T-helper 9 cell (primary cell): ENCODE measurements around the gene MPV17L2.
"Not testable (repeated sequence)": the region's sequence is repeated elsewhere in the genome, so short reads cannot be mapped to it uniquely, and the experiment has no call there.

Experiments
- DNase-seq: peaks from one replicate; pipeline ENCODE4 v3.0.0-alpha.2; 2020

The MPV17L2 gene

DNA sequence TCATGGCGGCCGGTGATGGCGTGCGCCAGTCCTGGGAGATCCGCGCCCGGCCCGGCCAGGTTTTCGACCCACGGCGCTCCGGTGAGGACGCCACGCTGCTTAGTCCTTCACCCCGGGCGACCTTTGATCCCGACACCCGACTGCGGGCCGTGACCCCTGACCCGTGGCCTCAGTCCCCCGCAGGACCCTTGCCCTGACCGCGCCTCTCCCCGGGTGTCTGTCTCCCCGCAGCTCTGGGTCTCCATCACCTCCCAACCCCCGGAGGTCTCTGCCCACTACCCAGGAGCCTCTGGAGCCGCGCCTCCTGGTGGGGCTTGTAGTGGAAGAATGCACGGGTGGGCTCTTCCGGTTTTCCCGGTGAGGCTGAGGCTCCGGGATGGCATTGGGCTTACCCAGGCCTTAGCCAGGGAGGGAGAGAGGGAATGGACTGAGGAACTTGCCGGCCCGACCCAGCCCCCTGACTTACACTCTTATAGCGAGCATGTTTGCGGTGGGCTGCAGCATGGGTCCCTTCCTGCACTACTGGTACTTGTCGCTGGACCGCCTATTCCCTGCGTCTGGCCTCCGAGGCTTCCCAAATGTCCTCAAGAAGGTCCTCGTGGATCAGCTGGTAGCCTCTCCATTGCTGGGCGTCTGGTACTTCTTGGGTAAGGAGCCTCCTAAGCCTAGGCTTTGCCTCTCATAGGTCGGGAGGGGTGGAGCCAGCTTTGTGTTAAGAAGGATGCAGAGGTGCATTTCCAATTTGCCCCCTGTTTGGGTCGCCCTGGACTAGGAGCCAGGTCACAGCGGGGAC is 566 bp downstream of the MPV17L2 start:
- no peak for DNase-seq

DNA sequence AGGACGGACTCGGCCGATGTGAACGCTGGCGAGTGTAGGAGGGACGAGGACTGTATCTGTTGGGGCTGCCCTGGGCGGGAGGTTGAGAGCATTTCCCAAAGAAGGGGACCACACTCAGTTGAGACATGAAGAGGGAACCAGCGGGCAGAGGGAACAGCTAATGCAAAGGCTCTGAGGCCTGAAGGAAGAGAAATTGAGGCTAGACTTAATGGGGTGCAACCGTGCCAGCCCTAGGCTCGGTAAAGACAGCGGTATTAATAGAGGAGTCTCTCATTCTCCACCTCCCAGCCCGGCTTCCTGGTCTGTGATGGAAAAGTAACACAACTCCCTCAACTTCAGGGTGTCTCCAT is 1.1 kb downstream of the MPV17L2 start:
- no peak for DNase-seq

DNA sequence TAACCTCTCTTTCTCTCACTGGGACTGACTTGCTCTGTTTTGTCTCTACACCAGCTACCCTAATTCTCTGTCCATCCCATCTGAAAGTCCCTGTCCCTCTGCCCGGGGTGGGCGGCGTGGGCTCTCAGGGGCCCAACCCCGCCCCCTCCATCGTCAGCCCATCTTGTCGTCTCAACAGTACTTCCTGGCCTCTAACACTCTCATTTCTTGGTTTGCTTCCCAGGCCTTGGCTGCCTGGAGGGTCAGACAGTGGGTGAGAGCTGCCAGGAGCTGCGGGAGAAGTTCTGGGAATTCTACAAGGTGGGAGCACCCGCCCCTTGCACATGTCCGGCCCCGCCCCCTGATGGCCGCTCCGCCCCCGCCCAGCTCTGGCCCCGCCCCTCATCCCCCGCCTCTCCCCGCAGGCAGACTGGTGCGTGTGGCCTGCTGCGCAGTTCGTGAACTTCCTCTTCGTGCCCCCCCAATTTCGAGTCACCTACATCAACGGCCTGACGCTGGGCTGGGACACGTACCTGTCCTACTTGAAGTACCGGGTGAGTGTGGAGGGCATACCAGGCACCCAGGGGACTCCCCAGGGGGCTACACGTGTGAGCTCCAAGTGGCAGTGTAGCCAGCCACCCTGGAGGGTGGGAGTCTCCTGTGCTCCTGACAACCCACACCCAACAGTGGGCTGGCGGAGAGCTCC is 1.7 kb downstream of the MPV17L2 start:
- no peak for DNase-seq

DNA sequence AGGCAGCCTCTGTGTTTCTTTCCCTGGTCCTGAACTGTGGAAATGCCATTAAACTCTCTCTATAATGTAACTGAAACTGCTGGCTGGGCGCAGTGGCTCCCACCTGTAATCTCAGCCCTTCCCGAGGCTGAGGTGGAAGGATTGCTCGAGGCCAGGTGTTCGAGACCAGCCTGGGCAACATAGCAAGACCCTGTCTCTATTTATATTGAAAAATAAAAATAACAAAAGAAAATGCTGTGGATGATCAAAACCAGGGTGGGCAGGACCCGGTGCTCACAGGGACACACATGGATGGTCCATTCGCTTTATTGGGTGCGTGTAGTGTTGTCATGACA is 3.5 kb downstream of the MPV17L2 start:
- no peak for DNase-seq

DNA sequence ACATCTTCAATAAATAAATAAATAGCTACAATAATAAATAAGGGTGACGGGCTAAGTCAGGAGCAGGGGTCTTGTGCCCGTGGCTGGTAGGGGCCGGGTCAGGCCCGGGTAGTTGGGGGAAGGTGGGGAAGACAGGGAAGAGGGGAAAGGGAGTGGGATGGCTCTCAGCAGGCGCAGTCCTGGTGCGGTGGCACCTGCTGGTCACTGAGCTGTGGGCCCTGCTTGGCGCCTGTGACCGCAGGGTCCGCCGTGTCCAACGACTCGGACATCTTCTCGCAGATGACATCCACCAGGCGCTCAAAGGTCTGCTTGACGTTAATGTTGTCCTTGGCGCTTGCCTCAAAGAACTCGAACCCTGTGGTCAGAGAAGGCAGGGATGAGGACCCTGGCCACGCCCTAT is 4.3 kb downstream of the MPV17L2 start:
- DNase-seq: no peak

DNA sequence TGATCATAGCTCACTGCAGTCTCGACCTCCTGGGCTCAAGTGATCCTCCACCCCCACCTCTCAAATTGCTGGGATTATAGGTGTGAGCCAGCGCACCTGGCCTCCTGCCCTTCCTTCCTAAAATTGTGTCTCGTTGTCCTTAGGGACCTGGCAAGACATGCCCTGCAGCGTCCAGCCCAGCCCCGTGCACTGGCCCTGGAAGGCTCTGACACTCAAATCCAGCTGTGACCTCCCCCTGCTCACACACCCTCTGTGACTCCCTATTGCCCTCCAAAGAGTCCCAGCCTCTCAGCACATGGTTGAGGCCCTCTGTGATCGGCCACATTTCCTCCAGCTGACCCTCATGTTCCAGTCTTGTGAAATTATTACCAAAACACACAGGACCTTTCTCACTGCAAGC is 4.9 kb downstream of the MPV17L2 start:
- no peak for DNase-seq

DNA sequence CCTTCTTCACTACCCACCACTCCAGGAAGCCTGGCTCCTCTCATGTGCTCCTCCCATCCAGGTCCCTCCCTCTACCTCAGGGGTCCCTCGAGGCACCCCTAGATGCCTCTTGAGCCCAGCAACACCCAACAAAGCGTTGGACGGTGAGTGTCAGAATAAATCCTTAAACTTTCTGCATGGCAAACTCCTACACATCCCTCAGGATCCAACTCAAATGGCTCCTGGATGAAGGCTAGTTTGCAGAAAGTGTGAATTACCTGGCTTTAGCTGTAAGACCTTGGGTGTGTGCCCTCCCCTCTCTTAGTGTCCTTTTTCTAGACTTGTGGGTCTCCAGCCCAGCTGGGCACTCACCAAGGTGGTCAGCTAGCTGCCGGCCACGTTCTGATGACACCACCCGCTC is 5.4 kb downstream of the MPV17L2 start:
- DNase-seq: no peak

DNA sequence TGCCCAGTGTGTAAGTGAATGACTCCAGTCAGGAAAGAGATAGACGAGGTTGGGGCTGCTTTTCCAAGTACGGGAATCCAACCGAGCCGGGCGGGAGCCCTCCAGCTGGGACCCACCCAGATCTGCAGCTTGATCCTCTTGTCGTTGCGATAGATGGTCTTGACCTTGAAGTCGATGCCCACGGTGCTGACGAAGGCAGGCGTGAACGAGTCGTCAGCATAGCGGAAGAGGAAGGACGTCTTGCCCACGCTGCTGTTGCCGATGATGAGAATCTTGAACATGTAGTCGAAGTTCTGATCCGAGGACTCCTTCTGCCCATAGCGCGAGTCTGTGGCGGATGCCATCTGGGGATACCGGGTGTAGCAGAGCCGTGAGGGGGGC is 9.4 kb downstream of the MPV17L2 start:
- DNase-seq: no peak

DNA sequence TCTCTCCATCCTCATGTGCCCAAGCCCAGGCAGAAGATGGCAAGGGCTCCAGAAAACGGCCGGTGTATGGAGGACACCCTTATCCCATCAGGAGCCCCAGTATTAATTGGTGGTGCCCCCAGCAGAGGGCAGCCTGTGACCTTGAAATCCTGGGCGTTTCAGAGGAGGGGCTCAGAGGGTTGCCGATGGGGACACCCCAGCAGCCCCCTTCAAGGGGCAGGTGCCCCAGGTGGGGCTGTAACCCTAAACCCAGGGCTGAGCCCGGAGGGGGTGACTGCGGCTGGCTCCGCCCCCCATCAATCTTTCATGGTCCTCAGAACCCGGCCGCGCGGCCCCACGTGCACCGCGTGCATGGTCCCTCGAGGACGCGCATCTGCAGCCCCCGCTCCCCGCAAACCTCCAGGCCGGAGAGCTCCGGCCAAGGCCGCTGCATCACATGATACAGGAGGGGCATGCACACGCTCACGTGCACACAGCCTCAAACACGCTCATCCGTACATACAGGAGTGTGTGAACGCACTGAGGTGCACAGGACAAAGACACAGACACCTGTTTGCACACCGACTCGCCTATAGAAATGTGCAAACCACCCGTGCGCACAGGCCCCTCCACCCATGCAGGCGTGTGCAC is 9.9 kb downstream of the MPV17L2 start:
- peak; percentile 17 for DNase-seq

DNA sequence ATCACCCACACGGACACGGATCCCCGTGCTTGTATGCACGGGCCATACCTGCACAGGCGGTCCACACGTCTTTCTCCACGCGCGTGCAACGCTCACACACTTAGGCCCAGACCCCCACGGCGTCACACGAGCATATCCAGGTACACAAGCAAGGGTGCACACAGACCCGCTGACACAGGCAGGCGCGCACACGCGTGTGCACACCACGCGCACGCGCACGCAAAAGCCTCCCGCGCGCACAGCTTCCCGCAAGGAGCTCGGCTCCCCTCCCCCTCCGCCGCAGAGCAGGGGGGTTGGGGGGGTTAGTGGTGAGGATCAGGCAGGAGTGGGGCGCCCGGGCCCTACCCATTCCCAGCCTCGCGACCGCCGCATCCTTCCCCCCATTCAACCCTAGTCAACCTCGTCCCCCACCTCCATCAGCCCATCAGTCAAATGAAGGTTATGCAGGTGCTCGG is 10.4 kb downstream of the MPV17L2 start:
- peak; percentile 48 for DNase-seq

DNA sequence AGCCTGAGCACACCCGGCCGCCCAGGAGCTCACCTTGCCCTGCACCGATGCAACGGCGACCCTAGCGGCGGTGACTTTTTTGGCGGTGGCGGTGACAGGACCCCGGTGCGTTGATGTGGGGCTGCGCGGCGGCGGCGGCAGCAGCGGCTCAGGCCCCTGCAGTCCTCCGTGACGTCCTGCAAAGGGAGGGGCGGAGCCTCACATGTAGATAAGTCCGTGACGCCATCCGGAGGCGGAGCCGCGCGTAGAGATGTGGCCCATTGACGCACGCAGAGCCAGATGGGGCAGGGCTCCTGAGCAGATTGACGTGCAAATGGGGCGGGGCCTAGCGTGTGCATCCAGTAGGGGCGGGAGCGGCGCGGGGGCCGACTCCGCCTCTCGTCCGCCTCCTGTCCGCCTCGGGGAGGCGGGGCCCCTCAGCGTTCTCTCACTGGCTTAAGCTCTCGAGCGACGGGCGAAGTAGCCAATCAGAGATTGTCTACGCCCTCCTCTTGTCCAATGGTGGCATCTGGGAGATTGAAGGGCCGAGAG is 10.9 kb downstream of the MPV17L2 start, which contains the start of gene RAB3A:
Gene RAB3A (minus strand): TSS at position 180 of the 531 bp plus-strand sequence. CDS start 1,302 bp downstream, outside the sequence.
- DNase-seq: peak; percentile 99

DNA sequence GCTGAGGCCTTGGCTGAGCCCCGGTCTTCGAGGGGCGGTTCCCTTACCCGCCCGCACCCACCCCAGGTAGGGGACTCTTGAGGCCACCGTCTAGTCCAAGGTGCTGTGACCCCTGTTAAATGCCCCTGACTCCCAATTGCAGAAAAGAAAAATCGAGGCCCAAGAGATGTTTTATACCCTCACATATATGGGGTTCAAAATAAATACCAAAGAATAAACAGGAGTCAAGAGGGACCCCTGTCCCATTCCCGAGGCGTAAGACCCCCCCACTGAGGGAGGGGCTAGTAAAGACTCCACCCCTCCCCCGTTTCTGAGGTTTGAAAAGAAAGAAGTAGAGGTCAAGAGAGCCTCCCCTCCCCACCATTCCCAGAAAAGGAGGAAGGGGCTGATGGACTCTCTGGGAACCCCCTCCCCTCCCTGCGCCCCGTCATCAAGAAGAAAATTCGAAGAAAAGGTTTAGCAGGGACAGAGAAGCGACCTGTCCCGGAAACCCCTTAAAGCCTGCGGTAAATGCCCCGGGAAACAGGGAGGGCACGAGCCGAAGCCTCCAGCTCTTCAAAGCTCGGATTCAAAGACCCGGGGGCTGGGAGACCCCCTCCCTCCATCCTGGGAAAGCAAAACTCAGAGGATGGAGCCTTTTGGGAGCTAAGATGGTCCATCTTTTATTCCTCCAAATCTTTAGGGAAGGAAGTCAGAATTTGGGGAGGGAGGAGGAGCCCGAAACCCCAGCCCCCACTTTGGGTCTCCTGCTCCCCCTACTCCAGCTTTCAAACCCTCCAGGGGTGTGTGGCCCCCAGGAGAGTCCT is 11.6 kb downstream of the MPV17L2 start:
- peak; percentile 27 for DNase-seq

DNA sequence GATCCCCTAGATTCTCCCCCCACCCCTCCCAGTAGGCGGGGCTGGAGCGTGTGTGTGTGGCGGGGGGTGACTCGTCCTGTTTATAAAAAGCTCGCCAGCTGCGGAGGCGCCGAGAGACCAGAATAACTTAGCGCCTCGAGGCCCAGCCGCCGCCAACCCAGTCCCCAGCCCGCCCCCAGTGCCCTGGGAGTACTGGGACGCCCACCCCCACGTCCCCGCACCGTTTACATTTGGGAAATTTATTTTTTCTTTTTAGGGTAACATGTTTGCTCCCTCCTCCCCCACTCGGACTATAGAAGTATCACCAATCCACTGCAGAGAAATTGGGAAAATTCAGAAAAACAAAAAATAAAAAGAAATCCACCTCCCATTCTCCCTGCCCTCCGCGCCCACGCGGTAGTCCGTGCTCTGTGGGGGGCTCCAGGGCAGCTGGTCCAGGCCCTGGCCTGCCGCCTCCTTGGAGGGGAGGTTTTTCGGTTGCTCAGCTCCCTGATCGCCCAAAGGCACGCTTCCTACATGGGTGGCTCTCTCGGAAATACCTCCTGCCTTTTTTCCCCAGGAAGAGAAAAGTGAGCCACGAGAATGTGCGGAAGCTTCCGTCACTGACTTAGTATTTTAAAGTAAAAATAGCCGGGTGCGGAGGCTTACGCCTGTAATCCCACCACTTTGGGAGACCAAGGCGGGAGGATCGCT is 12.3 kb downstream of the MPV17L2 start:
- DNase-seq: peak; percentile 32

DNA sequence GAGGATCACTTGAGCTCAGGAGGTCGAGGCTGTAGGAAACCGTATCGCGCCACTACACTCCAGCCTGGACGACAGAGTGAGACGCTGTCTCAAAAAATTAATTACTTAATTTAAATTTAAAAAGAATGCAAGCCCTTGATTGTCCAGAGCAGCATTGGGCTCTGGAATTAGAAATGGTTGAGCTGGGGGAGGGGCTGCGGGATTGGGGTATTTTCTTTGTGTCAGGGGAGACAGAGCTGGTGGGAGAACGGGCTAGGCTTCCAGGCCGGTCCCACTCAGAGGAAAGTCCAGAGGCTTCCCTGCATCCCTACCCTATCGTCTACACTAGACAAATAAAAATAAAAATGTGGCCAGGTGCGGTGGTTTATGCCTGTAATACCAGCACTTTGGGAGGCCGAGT is 13.0 kb downstream of the MPV17L2 start:
- no peak for DNase-seq

DNA sequence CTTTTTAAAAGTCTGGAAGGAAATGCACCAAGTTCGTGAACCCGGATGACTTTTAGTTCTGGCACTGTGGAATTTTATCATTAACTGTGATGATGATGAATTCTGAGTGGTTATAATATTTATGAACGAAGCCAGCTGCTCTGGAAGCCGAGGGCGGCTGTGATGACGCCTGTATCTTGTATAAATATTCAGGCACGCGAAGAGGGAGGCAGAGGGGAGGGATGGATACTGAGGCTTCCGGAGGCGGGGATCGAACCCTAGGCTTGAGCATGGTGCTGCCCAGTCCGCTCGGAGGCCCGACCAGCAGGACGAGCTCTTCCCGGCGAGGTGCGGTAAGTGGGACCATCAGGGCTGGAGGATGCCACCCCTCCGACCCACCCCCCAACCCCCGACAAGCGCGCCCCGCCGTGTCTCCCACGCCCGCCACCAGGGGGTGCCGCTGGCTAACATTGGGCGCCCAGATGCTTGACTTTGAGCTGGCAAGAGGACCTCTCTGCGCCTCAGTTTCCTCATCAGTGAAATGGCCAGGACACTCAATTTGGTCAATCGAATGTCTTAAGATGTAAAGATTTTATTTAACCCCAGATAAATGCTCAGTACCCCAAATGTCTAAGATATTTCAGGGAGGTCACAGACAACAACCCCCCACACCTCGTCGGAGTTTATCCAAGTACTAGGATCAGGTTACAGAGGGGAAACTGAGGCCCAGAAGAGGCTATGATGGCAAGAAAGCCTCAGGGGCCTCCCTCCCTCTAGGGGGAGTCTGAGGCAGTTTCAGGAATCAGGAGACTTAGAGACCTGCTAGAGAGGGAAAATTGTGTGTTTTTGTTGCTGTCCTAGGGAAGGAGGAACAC is 15.3 kb downstream of the MPV17L2 start:
- DNase-seq: peak; percentile 54

DNA sequence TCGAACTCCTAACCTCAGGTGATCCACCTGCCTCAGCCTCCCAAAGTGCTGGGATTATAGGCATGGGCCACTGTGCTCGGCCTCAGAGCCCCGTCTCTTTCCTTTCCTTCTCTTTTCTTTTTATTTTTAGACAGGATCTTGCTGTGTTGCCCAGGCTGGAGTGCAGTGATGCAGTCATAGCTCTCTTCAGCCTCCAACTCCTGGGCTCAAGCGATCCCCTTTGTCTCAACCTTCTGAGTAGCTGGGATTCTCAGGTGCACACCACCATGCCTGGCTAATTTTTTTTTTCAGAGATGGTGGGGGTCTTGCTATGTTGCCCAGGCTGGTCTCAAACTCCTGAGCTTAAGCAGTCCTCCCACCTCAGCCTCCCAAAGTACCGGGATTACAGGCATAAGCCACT is 16.9 kb downstream of the MPV17L2 start:
- not testable (repeated sequence) for DNase-seq

DNA sequence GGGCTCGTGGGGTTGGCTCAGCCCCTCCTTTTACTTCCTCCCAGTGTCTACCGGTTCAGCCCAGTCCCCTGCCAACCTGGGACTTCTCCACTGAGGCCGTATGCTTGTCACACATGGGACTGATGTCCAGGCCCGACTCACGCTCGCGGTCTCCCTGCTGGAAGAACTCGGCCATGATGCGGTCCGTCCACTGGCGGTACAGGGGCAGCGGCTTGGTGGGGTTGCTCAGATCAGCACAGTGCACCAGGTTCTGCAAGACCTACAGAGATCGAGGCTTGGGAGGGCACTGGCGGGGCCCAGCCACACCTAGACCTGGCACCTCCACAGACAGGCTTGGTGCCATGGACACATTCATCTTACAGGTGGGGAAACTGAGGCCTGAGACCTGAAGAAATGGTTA is 18.7 kb downstream of the MPV17L2 start:
- no peak for DNase-seq

DNA sequence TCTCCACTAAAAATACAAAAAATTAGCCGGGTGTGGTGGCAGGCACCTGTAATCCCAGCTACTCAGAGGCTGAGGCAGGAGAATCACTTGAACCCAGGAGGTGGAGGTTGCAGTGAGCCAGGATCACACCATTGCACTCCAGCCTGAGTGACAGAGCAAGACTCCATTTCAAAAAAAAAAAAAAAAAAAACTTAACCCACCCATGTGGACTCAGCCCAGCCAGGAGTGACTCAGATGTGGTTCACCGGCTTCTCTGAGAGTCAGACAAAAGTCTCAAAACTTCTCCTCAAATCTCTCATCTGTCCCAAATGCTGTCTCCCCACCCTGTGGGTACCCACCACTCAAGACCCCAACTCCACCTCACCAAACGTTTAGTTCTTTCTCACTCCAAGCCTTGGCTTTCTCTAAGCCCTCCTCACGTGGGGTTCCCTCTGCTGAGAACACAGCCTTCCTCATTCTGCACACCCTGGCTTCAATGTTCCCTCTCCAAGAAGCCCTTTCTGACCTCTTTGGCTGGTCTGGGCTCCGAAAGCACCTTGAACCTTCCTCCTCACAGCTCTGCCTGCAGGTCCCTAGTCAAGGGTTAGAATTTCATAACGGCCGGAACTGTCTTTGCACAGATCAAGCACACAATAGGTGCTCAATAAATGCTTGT is 21.9 kb downstream of the MPV17L2 start:
- DNase-seq: no peak

DNA sequence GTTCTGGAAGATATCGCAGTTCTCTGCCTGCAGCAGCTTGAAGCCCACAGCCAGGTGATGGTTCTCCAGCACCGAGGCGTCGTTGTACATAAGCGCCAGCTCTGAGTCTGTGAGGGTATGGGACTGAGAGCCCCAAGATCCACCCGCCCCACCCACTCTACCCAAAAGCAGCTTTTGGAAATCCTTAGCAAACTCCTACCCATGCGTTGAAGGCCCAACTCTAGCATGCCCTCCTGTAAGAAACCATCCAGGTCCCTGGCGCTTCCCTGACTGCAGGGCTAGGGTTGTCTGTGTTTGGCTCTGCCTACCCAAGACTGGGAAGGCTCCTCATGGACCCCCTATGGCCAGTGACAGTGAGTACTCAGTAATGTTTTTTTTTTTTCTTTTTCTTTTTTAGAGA is 23.8 kb downstream of the MPV17L2 start:
- DNase-seq: no peak

DNA sequence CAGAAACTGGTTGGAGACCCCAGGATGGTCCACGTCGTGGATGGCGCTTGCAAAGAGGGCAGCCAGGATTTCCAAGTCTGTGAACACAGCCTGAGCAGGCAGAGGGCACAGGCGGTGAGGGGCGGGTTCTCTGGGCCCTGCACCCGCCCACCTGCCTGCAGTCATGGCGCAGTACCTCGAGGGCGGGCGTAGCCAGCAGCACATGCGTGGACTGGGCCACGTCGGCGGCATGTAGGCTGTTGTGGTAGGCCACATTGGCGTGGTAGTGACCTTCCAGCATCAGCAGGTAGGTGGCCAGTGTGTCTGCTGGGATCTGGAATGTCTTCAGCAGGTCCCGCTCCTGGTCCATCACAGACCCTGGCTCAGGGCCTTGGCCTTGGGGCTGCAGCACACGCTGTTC is 25.1 kb downstream of the MPV17L2 start:
- DNase-seq: no peak

DNA sequence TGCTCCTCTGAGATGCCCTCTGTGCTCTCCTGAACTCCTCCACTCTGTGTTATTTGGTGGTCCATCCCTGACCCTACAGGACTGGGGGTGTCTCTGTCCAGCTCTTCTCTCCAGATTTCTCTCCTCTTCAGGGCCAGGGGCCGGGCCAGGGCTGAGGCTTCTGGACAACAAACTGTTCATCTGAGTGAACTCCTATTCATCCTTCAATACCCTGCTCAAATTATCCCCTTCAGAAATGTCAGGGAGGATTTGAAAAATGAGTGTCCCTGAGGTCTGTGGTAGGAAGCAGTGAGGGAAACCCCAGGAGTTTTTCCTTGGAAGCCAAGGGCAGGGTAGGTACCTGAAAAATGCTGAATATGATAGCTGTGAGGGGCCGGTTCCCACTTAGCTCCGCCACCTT is 25.6 kb downstream of the MPV17L2 start:
- DNase-seq: no peak
